Uterus (tissue), 4 donors: ENCODE data around the gene SERPINB12. TPM values are rescaled to one million over a fixed set of nuclear protein-coding genes. Genes with fewer than 3 reads are reported as not detected.

ENCODE experiments used
- DNase-seq, 2 donors: peaks; one replicate each; pipeline ENCODE4 v3.0.0-alpha.2; 2019 to 2020
- H3K27ac ChIP-seq, 2 donors: fragments of 200-600 bp; sonication (generic); 1 replicate in 1 of 2; 2 replicates in 1 of 2; pipeline ENCODE4 v1.5.1; 2016 to 2018
- H3K27me3 ChIP-seq, 2 donors: fragments of 200-600 bp; sonication (generic); one replicate each; pipeline ENCODE4 v1.5.1; 2018 to 2019; ENCODE audit warnings: control low read depth in 1 of 2
- H3K36me3 ChIP-seq, 2 donors: fragments of 200-600 bp; sonication (generic); one replicate each; pipeline ENCODE4 v1.5.1; 2019; ENCODE audit warnings: control low read depth in 1 of 2
- H3K4me1 ChIP-seq, 2 donors: fragments of 200-600 bp; sonication (generic); one replicate each; pipeline ENCODE4 v1.5.1; 2018 to 2019; ENCODE audit warnings: control low read depth in 1 of 2
- H3K4me3 ChIP-seq, 2 donors: fragments of 200-600 bp; sonication (generic); 1 replicate in 1 of 2; 2 replicates in 1 of 2; pipeline ENCODE4 v1.5.1; 2018 to 2019; ENCODE audit warnings: mild to moderate bottlenecking in 1 of 2
- H3K9me3 ChIP-seq, 2 donors: fragments of 200-600 bp; sonication (generic); one replicate each; pipeline ENCODE4 v1.5.1; 2019; ENCODE audit warnings: control low read depth in 1 of 2
- CTCF ChIP-seq, 4 experiments: fragments of 200-600 bp in 2 of 4; fragments of 450-650 bp in 2 of 4; sonication (generic) in 2 of 4; IDR thresholded peaks; one replicate each; pipeline ENCODE4 v1.5.1; 2016 to 2019; ENCODE audit warnings: antibody characterized with exemption in 4 of 4, mild to moderate bottlenecking in 2 of 4, moderate library complexity in 1 of 4
- POLR2A ChIP-seq, 2 donors: fragments of 450-650 bp; IDR thresholded peaks; one replicate each; pipeline ENCODE4 v1.6.1; 2016; ENCODE audit warnings: antibody characterized with exemption in 2 of 2, mild to moderate bottlenecking in 1 of 2, moderate library complexity in 1 of 2
- intact Hi-C: fragments of 100-400 bp; cut with DNase I; formaldehyde crosslinking; loops from one replicate; pipeline ENCODE4 v1.15.1; 2023; ENCODE audit warnings: low total_unique reads
- total RNA-seq, 4 donors: library from RNA; depleted of rRNA in 3 of 4; stranded (reverse); fragments of >200 nt in 3 of 4; gene quantifications; one replicate each; pipeline versions ENCODE4 v1.1.0 to v1.2.4, GENCODE V29; 2014 to 2023
- donor health status: DM: yes; HTN: yes; CAD: no.

Gene SERPINB12
- total RNA-seq = not detected

GRCh38 chr18:63542069-63542468 is at the start of gene SERPINB12:
TSS of gene SERPINB12 (plus strand) at chr18:63542369. CDS start at chr18:63556160, 13,791 bp downstream.
- intact Hi-C loops = no loop called here
- H3K4me1 ChIP-seq = no peaks in the 10 kb centered on the region
- DNase-seq = no peak
- TF ChIP-seq POLR2A (IDR thresholded peaks at IDR 0.05) (no peak), CTCF (IDR thresholded peaks at IDR 0.05) (no peak)
- no peak within 1 kb of the TSS for H3K27ac ChIP-seq
- H3K36me3 ChIP-seq = no peaks in the 10 kb centered on the region
- H3K4me3 ChIP-seq = no peak within 1 kb of the TSS
- no peaks in the 10 kb centered on the region for H3K27me3 ChIP-seq
- H3K9me3 ChIP-seq = no peaks in the 10 kb centered on the region

DNA sequence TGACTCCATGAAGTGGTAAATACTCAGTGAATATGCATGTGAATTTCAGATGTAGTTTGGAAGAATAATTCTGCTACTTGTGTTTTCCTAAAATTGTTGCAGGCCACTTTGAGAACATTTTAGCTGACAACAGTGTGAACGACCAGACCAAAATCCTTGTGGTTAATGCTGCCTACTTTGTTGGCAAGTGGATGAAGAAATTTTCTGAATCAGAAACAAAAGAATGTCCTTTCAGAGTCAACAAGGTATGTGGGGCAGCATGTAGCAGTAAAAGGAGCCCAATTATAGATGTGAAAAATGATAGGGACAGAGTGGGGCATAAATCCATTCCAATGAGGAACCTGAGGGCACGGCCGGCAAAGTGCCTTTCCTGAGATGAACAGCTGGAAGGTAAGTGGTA is 49.3 kb upstream of the SERPINB12 start:
- H3K4me3 ChIP-seq = no peak overlapping the region
- H3K27me3 ChIP-seq = no peaks in the 10 kb centered on the region
- no peaks in the 10 kb centered on the region for H3K9me3 ChIP-seq
- intact Hi-C loops = no loop called here
- no peaks in the 10 kb centered on the region for H3K36me3 ChIP-seq
- H3K4me1 ChIP-seq = peaks cover 0 to 3% of the 10 kb centered on the region in 2 donors
- DNase-seq = no peak
- no peak overlapping the region for H3K27ac ChIP-seq
- no peak for TF ChIP-seq CTCF (IDR thresholded peaks at IDR 0.05)
- TF ChIP-seq POLR2A (IDR thresholded peaks at IDR 0.05) = no peak

DNA sequence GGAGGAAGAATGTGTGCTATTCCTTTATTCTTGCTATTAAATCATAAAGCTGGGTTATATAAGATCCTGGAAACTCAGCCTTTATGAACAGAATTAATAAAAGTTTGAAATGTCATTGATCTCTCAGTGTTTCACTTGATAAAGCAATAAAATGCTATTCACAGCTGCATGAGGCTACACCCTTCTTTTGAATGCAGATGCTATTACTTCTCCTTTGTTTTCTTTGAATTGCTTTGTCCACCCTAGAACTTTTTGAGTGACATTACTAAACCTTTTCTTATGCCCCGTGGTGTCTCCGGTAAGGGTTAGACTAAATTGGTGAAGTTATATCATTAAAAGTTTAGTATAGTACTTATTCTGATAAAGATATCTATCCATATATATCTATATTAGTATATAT is 46.5 kb upstream of the SERPINB12 start:
- Histone ChIP-seq H3K36me3 (no peaks in the 10 kb centered on the region), H3K4me3 (no peak overlapping the region), H3K27ac (no peak overlapping the region), H3K9me3 (no peaks in the 10 kb centered on the region), H3K27me3 (no peaks in the 10 kb centered on the region), H3K4me1 (no peaks in the 10 kb centered on the region)
- TF ChIP-seq POLR2A (IDR thresholded peaks at IDR 0.05) = no peak
- TF ChIP-seq CTCF (IDR thresholded peaks at IDR 0.05) = no peak
- DNase-seq = no peak
- intact Hi-C loops = no loop called here

- no peaks in the 10 kb centered on the region for H3K4me1 ChIP-seq
- no peaks in the 10 kb centered on the region for H3K9me3 ChIP-seq
- no peaks in the 10 kb centered on the region for H3K36me3 ChIP-seq
- no peak overlapping the region for H3K4me3 ChIP-seq
- H3K27me3 ChIP-seq = no peaks in the 10 kb centered on the region
- TF ChIP-seq CTCF (IDR thresholded peaks at IDR 0.05) = peak in 2 of 4 experiments; percentile 12 to 22
- no peak for TF ChIP-seq POLR2A (IDR thresholded peaks at IDR 0.05)
- no peak overlapping the region for H3K27ac ChIP-seq
- intact Hi-C loops = no loop called here
- no peak for DNase-seq
These were observed 36.4 kb upstream of the SERPINB12 start for GRCh38 chr18:63505566-63506335.

DNA sequence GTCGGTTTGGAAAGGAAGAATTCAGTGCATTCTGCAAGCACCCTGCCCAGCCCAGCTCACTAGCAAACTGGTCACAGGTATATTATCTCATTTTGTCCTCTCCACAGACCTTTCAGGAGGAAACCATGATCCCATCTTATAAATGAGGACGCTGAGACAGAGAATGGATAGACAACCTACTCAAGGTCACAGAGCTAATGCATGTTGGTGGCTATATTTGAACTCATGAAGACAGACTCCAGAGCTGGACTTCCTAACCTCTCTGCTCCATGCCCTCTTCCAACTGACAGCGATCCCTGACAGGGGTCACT is 35.9 kb upstream of the SERPINB12 start:
- TF ChIP-seq CTCF (IDR thresholded peaks at IDR 0.05) (no peak), POLR2A (IDR thresholded peaks at IDR 0.05) (no peak)
- Histone ChIP-seq H3K27ac (no peak overlapping the region), H3K4me3 (no peak overlapping the region), H3K9me3 (no peaks in the 10 kb centered on the region), H3K27me3 (no peaks in the 10 kb centered on the region), H3K4me1 (no peaks in the 10 kb centered on the region), H3K36me3 (no peaks in the 10 kb centered on the region)
- DNase-seq = no peak
- intact Hi-C loops = no loop called here
